ENCODE data around the gene EPHA7. TPM values are rescaled to one million over a fixed set of nuclear protein-coding genes. Genes with fewer than 3 reads are reported as not detected.

Gene EPHA7
- total and polyA plus RNA-seq, 2 donors: 0.39 to 0.52 TPM

- WGBS: 93% methylated on average over 1 of the region's 1 CpG
These were observed 199.9 kb downstream of the EPHA7 start for GRCh38 chr6:93219447-93219846.

GRCh38 chr6:93218096-93218495 lies 201.3 kb downstream of the EPHA7 start:
- H3K9me3 ChIP-seq (ENCODE audit: control insufficient read depth in 2 of 2, insufficient read depth in 1 of 2, low read length in 1 of 2): no peaks in the 10 kb centered on the region
- no peak overlapping the region for H3K4me3 ChIP-seq (ENCODE audit: low read length in 2 of 2)
- no peaks in the 10 kb centered on the region for H3K36me3 ChIP-seq (ENCODE audit: control insufficient read depth in 2 of 2, insufficient read depth in 2 of 2, low read length in 1 of 2)
- no peaks in the 10 kb centered on the region for H3K4me1 ChIP-seq (ENCODE audit: control insufficient read depth in 2 of 2, insufficient read depth in 2 of 2, low read length in 2 of 2)
- no peak for DNase-seq (ENCODE audit: low read depth in 6 of 9, low spot score in 9 of 9)
- no peaks in the 10 kb centered on the region for H3K27me3 ChIP-seq (ENCODE audit: control insufficient read depth in 2 of 2, insufficient read depth in 1 of 2, low read length in 1 of 2)
- 68% methylated on average over 2 of the region's 2 CpGs for WGBS
- H3K27ac ChIP-seq (ENCODE audit: low read depth in 1 of 2, low read length in 1 of 2): no peak overlapping the region

More at GRCh38 chr6:93219447-93219846, 199.9 kb downstream of the EPHA7 start:
- Histone ChIP-seq H3K4me3 (ENCODE audit: low read length in 2 of 2) (no peak overlapping the region), H3K4me1 (ENCODE audit: control insufficient read depth in 2 of 2, insufficient read depth in 2 of 2, low read length in 2 of 2) (no peaks in the 10 kb centered on the region), H3K9me3 (ENCODE audit: control insufficient read depth in 2 of 2, insufficient read depth in 1 of 2, low read length in 1 of 2) (no peaks in the 10 kb centered on the region), H3K27me3 (ENCODE audit: control insufficient read depth in 2 of 2, insufficient read depth in 1 of 2, low read length in 1 of 2) (no peaks in the 10 kb centered on the region), H3K27ac (ENCODE audit: low read depth in 1 of 2, low read length in 1 of 2) (no peak overlapping the region), H3K36me3 (ENCODE audit: control insufficient read depth in 2 of 2, insufficient read depth in 2 of 2, low read length in 1 of 2) (no peaks in the 10 kb centered on the region)
- no peak for DNase-seq (ENCODE audit: low read depth in 6 of 9, low spot score in 9 of 9)

- DNase-seq (ENCODE audit: low read depth in 6 of 9, low spot score in 9 of 9): no peak
- Histone ChIP-seq H3K4me1 (ENCODE audit: control insufficient read depth in 2 of 2, insufficient read depth in 2 of 2, low read length in 2 of 2) (no peaks in the 10 kb centered on the region), H3K27ac (ENCODE audit: low read depth in 1 of 2, low read length in 1 of 2) (no peak overlapping the region), H3K27me3 (ENCODE audit: control insufficient read depth in 2 of 2, insufficient read depth in 1 of 2, low read length in 1 of 2) (no peaks in the 10 kb centered on the region), H3K9me3 (ENCODE audit: control insufficient read depth in 2 of 2, insufficient read depth in 1 of 2, low read length in 1 of 2) (no peaks in the 10 kb centered on the region), H3K4me3 (ENCODE audit: low read length in 2 of 2) (no peak overlapping the region), H3K36me3 (ENCODE audit: control insufficient read depth in 2 of 2, insufficient read depth in 2 of 2, low read length in 1 of 2) (no peaks in the 10 kb centered on the region)
- 78% methylated on average over 2 of the region's 2 CpGs for WGBS
These were observed 206.3 kb downstream of the EPHA7 start for GRCh38 chr6:93213028-93213427.

GRCh38 chr6:93210908-93211307 lies 208.5 kb downstream of the EPHA7 start:
- Histone ChIP-seq H3K27me3 (ENCODE audit: control insufficient read depth in 2 of 2, insufficient read depth in 1 of 2, low read length in 1 of 2) (no peaks in the 10 kb centered on the region), H3K4me1 (ENCODE audit: control insufficient read depth in 2 of 2, insufficient read depth in 2 of 2, low read length in 2 of 2) (no peaks in the 10 kb centered on the region)

GRCh38 chr6:93209358-93209757 lies 210.0 kb downstream of the EPHA7 start:
- H3K36me3 ChIP-seq (ENCODE audit: control insufficient read depth in 2 of 2, insufficient read depth in 2 of 2, low read length in 1 of 2): no peaks in the 10 kb centered on the region
- 85% methylated on average over 4 of the region's 4 CpGs for WGBS
- H3K4me1 ChIP-seq (ENCODE audit: control insufficient read depth in 2 of 2, insufficient read depth in 2 of 2, low read length in 2 of 2): no peaks in the 10 kb centered on the region
- no peak overlapping the region for H3K4me3 ChIP-seq (ENCODE audit: low read length in 2 of 2)
- no peaks in the 10 kb centered on the region for H3K9me3 ChIP-seq (ENCODE audit: control insufficient read depth in 2 of 2, insufficient read depth in 1 of 2, low read length in 1 of 2)
- H3K27ac ChIP-seq (ENCODE audit: low read depth in 1 of 2, low read length in 1 of 2): no peak overlapping the region
- no peaks in the 10 kb centered on the region for H3K27me3 ChIP-seq (ENCODE audit: control insufficient read depth in 2 of 2, insufficient read depth in 1 of 2, low read length in 1 of 2)
- no peak for DNase-seq (ENCODE audit: low read depth in 6 of 9, low spot score in 9 of 9)

More at GRCh38 chr6:93210908-93211307, 208.5 kb downstream of the EPHA7 start:
- DNase-seq (ENCODE audit: low read depth in 6 of 9, low spot score in 9 of 9): no peak
- Histone ChIP-seq H3K4me3 (ENCODE audit: low read length in 2 of 2) (no peak overlapping the region), H3K27ac (ENCODE audit: low read depth in 1 of 2, low read length in 1 of 2) (no peak overlapping the region), H3K36me3 (ENCODE audit: control insufficient read depth in 2 of 2, insufficient read depth in 2 of 2, low read length in 1 of 2) (no peaks in the 10 kb centered on the region), H3K9me3 (ENCODE audit: control insufficient read depth in 2 of 2, insufficient read depth in 1 of 2, low read length in 1 of 2) (no peaks in the 10 kb centered on the region)

GRCh38 chr6:93196406-93196970 lies 222.9 kb downstream of the EPHA7 start:
- 86% methylated on average over 1 of the region's 1 CpG for WGBS
- no peaks in the 10 kb centered on the region for H3K36me3 ChIP-seq (ENCODE audit: control insufficient read depth in 2 of 2, insufficient read depth in 2 of 2, low read length in 1 of 2)
- no peaks in the 10 kb centered on the region for H3K9me3 ChIP-seq (ENCODE audit: control insufficient read depth in 2 of 2, insufficient read depth in 1 of 2, low read length in 1 of 2)
- H3K27me3 ChIP-seq (ENCODE audit: control insufficient read depth in 2 of 2, insufficient read depth in 1 of 2, low read length in 1 of 2): no peaks in the 10 kb centered on the region
- H3K4me1 ChIP-seq (ENCODE audit: control insufficient read depth in 2 of 2, insufficient read depth in 2 of 2, low read length in 2 of 2): no peaks in the 10 kb centered on the region
- DNase-seq (ENCODE audit: low read depth in 6 of 9, low spot score in 9 of 9): no peak
- H3K4me3 ChIP-seq (ENCODE audit: low read length in 2 of 2): no peak overlapping the region
- H3K27ac ChIP-seq (ENCODE audit: low read depth in 1 of 2, low read length in 1 of 2): no peak overlapping the region

GRCh38 chr6:93194480-93194879 lies 224.9 kb downstream of the EPHA7 start:
- no peaks in the 10 kb centered on the region for H3K36me3 ChIP-seq (ENCODE audit: control insufficient read depth in 2 of 2, insufficient read depth in 2 of 2, low read length in 1 of 2)
- no peak overlapping the region for H3K4me3 ChIP-seq (ENCODE audit: low read length in 2 of 2)
- no peaks in the 10 kb centered on the region for H3K9me3 ChIP-seq (ENCODE audit: control insufficient read depth in 2 of 2, insufficient read depth in 1 of 2, low read length in 1 of 2)
- no peak for DNase-seq (ENCODE audit: low read depth in 6 of 9, low spot score in 9 of 9)
- H3K27me3 ChIP-seq (ENCODE audit: control insufficient read depth in 2 of 2, insufficient read depth in 1 of 2, low read length in 1 of 2): no peaks in the 10 kb centered on the region
- no peak overlapping the region for H3K27ac ChIP-seq (ENCODE audit: low read depth in 1 of 2, low read length in 1 of 2)
- H3K4me1 ChIP-seq (ENCODE audit: control insufficient read depth in 2 of 2, insufficient read depth in 2 of 2, low read length in 2 of 2): no peaks in the 10 kb centered on the region

- H3K4me3 ChIP-seq (ENCODE audit: low read length in 2 of 2): no peak overlapping the region
- no peak overlapping the region for H3K27ac ChIP-seq (ENCODE audit: low read depth in 1 of 2, low read length in 1 of 2)
- no peaks in the 10 kb centered on the region for H3K27me3 ChIP-seq (ENCODE audit: control insufficient read depth in 2 of 2, insufficient read depth in 1 of 2, low read length in 1 of 2)
- 95% methylated on average over 2 of the region's 2 CpGs for WGBS
- no peaks in the 10 kb centered on the region for H3K4me1 ChIP-seq (ENCODE audit: control insufficient read depth in 2 of 2, insufficient read depth in 2 of 2, low read length in 2 of 2)
- no peaks in the 10 kb centered on the region for H3K9me3 ChIP-seq (ENCODE audit: control insufficient read depth in 2 of 2, insufficient read depth in 1 of 2, low read length in 1 of 2)
- H3K36me3 ChIP-seq (ENCODE audit: control insufficient read depth in 2 of 2, insufficient read depth in 2 of 2, low read length in 1 of 2): no peaks in the 10 kb centered on the region
- no peak for DNase-seq (ENCODE audit: low read depth in 6 of 9, low spot score in 9 of 9)
These were observed 225.5 kb downstream of the EPHA7 start for GRCh38 chr6:93193868-93194267.

Measured in thymus (tissue), 11 donors.